ENCODE measurements around the gene TMEM203.

Gene TMEM203

DNA sequence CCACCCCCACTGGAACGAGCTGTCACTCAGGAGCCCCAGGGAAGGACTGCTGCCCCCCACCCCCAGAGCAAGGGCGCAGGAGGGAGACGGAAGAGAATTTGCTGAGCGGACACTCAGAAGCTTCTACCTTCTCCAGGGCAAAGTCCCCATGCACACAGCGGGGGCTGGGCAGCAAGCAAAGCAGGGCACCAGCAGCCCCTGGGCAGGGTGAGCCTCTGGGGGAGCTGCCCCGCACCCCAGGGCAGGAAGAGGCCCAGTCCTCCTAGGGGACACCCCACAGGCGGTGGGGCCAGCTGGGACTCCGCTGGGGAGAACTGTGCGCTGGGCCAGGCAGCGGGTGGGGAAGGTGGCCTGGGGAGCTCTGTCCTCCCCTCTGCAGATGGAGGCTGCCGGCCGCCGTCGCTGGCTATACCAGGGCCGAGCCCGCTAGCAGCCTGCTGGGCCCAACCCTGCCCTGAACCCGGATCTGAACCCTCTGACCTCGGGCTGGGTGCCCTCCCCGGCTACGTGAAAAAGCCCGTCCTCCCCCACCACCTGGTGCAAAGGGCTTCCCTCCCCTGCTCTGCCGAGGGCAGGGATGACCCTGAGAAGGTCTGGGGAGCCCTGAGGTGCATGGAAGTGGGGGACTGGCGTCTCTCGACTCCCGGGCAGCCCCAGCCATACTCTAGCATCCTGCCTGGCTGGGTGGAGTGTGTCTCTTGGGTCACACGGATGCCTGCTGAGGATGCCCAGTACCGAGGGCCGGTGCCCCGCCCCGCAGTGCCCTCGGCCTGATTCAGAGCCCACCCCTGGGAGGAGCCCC lies 24.7 kb upstream of the TMEM203 start:
- no peak for DNase-seq (ENCODE audit: low read depth)

DNA sequence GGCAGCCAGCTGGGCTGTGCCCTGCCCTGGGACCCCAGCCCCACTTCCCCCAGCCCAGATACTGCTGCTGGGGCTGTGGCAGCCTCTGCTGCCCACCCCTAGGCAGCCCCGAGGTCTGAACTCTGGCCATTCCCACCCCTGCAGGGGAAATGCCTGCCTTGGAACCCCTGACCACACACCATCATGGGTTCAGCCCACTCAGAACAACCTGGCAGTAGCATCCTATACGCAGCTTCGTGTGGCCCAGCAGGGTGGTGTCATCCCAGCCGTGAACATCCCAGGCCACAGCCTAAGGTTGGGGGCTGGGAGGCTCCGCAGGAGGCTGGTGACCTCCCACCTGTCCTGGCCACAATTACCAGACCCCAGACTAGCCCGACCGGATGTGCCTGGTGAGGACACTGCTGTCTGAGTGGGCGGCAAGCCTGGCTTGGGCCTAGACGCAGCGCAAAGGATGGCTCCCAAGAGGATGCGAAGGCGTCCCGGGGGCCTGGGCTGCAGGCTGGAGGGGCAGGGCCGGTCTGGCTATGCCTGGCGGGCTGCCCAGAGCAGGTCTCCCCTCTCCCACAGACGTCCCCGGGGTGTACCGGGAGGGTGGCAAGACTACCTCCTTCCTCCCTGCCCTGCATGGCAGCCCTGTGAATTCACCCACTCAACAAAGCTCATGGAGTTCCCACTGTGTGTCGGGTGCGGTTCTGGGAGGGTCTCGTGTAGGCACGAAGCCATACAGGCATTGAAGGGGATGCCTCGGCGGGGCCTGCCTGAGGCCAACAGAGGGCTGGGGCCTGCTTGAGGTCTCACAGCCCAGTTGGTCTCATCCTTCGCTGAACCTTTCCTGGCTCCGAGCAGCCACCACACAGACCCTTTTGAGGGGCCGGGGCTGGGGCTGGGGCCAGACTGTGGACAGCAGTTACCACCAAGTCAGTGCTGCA lies 23.8 kb upstream of the TMEM203 start:
- no peak for DNase-seq (ENCODE audit: low read depth)
- H3K4me3 ChIP-seq (ENCODE audit: low read depth, low read length) = no peak overlapping the region
- TF ChIP-seq, protein P1, sequence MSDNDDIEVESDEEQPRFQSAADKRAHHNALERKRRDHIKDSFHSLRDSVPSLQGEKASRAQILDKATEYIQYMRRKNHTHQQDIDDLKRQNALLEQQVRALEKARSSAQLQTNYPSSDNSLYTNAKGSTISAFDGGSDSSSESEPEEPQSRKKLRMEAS (IDR thresholded peaks at IDR 0.05; ENCODE audit: low read depth, low read length) = no peak
- TF ChIP-seq POLR2A (IDR thresholded peaks at IDR 0.05; ENCODE audit: extremely low read depth, insufficient read length) (no peak), MYC (IDR thresholded peaks at IDR 0.05; ENCODE audit: low read depth, low read length) (no peak)
- TF ChIP-seq, protein P2, sequence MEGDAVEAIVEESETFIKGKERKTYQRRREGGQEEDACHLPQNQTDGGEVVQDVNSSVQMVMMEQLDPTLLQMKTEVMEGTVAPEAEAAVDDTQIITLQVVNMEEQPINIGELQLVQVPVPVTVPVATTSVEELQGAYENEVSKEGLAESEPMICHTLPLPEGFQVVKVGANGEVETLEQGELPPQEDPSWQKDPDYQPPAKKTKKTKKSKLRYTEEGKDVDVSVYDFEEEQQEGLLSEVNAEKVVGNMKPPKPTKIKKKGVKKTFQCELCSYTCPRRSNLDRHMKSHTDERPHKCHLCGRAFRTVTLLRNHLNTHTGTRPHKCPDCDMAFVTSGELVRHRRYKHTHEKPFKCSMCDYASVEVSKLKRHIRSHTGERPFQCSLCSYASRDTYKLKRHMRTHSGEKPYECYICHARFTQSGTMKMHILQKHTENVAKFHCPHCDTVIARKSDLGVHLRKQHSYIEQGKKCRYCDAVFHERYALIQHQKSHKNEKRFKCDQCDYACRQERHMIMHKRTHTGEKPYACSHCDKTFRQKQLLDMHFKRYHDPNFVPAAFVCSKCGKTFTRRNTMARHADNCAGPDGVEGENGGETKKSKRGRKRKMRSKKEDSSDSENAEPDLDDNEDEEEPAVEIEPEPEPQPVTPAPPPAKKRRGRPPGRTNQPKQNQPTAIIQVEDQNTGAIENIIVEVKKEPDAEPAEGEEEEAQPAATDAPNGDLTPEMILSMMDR (IDR thresholded peaks at IDR 0.05; ENCODE audit: low read depth, low read length) = no peak

More for the DNA sequence above, 24.7 kb upstream of the TMEM203 start:
- TF ChIP-seq, protein P2 (IDR thresholded peaks at IDR 0.05; ENCODE audit: low read depth, low read length) = no peak
- TF ChIP-seq, protein P1 (IDR thresholded peaks at IDR 0.05; ENCODE audit: low read depth, low read length) = no peak
- TF ChIP-seq MYC (IDR thresholded peaks at IDR 0.05; ENCODE audit: low read depth, low read length) (no peak), POLR2A (IDR thresholded peaks at IDR 0.05; ENCODE audit: extremely low read depth, insufficient read length) (no peak)
- H3K4me3 ChIP-seq (ENCODE audit: low read depth, low read length) = no peak overlapping the region

DNA sequence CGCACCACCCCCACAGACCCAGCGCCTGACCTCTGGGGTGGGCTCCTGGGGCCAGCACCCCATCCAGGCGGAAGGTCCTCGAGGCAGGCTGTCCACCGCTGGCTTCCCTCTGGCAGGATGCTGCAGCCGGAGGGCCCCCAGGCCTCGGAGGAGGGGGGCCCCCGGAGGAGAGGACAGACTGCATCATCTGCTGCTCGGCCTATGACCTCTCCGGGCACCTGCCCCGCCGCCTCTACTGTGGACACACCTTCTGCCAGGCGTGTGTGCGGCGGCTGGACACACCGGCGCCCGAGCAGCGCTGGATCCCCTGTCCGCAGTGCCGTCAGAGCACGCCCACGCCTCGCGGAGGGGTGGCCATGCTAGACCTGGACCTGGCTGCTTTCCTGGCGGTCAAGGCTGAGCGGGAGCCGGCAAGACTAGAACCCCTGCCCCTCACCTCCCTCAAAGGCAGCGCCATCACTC lies 23.1 kb upstream of the TMEM203 start:
- no peak for TF ChIP-seq POLR2A (IDR thresholded peaks at IDR 0.05; ENCODE audit: extremely low read depth, insufficient read length)
- TF ChIP-seq MYC (IDR thresholded peaks at IDR 0.05; ENCODE audit: low read depth, low read length) = no peak
- TF ChIP-seq, protein P2 (IDR thresholded peaks at IDR 0.05; ENCODE audit: low read depth, low read length) = no peak
- TF ChIP-seq, protein P1 (IDR thresholded peaks at IDR 0.05; ENCODE audit: low read depth, low read length) = no peak
- H3K4me3 ChIP-seq (ENCODE audit: low read depth, low read length) = no peak overlapping the region
- DNase-seq (ENCODE audit: low read depth) = no peak

DNA sequence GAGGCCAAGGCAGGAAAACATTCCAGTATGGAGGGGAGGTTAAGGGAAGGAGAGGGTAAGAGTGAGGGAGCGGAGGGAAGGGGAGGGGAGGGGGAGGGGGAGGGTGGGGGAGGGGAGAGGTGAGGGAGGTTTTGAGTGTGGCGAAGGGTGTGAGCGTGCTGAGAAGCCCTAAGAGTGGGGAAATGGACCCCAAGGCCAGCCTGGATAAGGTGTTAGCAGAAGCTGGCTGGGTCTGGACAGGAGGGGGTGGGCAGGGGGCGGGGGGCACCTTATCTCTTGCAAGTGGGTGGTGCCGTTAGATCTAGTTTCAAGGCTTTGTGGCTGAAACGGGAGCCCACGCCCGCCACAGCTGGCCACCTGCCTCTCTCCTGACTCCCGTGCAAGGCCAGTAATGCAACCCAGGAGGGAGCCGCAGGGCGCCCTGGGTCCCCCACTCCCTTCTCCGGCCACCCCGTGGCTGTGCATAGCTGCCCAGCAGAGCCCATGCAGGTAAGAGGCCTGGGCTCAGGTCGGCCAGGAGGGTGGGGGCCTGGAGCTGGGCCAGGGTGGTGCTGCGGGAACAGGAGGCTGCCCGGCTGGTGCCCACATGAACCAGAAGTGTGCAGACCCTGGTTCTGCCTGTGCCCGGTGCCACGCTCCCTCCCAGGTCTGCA lies 22.5 kb upstream of the TMEM203 start:
- TF ChIP-seq, protein P2 (IDR thresholded peaks at IDR 0.05; ENCODE audit: low read depth, low read length) = no peak
- no peak for TF ChIP-seq POLR2A (IDR thresholded peaks at IDR 0.05; ENCODE audit: extremely low read depth, insufficient read length)
- TF ChIP-seq, protein P1 (IDR thresholded peaks at IDR 0.05; ENCODE audit: low read depth, low read length) = no peak
- TF ChIP-seq MYC (IDR thresholded peaks at IDR 0.05; ENCODE audit: low read depth, low read length) = no peak
- no peak overlapping the region for H3K4me3 ChIP-seq (ENCODE audit: low read depth, low read length)
- DNase-seq (ENCODE audit: low read depth) = no peak
